HG02970 (cell line): ENCODE results near the gene TMEM125.

Experiments
- ATAC-seq: cut with Tn5 transposase; IDR thresholded peaks from one replicate; pipeline ENCODE4 v1.9.1; 2021; ENCODE audit warnings: mild to moderate bottlenecking, moderate library complexity, moderate number of reproducible peaks; ENCODE audit not compliant: unreplicated experiment, low FRiP score

Gene TMEM125

DNA sequence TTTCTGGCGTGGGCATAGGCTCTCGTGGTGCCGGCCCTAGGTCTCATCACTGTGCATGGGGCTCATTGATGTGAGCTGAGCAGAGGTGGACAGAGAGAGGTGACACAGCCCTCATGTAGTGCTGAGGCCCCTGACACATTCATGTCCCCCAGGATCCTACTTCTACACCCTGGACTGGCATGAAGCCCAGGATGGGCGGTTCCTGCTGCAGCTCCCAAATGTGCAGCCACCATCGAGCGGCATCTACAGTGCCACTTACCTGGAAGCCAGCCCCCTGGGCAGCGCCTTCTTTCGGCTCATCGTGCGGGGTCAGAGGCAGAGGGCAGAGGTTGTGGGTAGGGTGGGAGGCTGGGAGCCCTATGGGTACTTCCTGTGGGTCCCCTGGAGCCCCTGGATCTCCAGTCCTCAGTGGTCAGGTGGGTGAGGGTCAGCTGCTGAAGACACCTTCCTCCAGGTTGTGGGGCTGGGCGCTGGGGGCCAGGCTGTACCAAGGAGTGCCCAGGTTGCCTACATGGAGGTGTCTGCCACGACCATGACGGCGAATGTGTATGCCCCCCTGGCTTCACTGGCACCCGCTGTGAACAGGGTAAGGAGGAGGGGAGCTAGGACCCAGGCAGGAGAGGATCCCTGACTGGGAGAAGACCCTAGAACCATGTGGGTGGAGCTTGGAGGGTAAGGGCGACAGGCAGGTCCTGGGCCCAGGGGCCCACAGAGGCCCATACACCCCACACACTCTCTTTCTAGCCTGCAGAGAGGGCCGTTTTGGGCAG, 37.1 kb downstream of the TMEM125 start:
- ATAC-seq = no peak

GRCh38 chr1:43307458-43308158, 37.8 kb downstream of the TMEM125 start:
- ATAC-seq = no peak

DNA sequence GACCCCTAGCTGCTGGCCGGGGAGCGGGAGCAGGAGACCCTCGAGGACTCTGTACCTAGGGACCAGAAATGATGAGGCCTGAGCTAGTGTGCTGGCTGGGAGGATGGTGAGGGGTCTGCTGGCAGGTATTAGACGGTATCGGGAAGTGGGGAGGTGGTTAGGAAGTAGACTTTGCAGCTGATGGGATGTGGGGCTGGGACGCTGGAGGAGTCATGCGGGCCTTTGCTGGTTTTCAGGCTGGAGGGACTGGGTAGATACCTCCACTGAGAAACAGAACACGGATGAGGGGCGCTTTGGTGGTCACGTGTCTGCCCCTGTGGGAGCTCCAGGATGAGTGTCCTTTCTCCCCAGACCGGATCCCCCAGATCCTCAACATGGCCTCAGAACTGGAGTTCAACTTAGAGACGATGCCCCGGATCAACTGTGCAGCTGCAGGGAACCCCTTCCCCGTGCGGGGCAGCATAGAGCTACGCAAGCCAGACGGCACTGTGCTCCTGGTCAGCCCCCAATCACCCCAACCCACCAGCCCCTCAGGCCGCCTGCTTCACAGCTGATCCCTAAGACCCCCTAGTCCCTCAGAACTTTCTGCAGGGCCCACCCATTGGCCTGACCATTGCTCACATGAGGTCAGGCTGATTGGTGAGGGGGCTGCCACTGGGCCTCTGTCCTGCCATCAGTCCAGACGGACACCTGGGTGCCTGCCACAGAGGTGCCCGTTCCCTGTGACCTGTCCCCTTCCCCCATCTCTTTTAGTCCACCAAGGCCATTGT, 39.0 kb downstream of the TMEM125 start:
- ATAC-seq = no peak

- no peak for ATAC-seq
Observed at GRCh38 chr1:43309405-43310025, 39.7 kb downstream of the TMEM125 start.

DNA sequence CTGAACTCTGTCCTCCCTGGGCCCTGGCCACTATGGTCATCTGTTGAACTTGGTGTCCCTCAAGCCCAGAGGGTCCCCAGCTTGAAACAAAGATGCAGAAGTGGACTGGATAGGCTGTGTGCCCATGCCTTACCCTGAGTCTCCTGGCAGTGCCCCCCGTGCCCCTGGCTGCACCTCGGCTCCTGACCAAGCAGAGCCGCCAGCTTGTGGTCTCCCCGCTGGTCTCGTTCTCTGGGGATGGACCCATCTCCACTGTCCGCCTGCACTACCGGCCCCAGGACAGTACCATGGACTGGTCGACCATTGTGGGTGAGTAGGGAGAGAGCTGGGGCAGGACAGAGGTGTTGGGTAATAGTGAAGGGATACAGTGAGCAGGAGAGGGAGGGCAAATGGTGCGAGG, 41.7 kb downstream of the TMEM125 start:
- ATAC-seq = no peak

- no peak for ATAC-seq
Observed at GRCh38 chr1:43312212-43312623, 42.4 kb downstream of the TMEM125 start.

- ATAC-seq = no peak
Observed at GRCh38 chr1:43312663-43313515, 43.1 kb downstream of the TMEM125 start.

DNA sequence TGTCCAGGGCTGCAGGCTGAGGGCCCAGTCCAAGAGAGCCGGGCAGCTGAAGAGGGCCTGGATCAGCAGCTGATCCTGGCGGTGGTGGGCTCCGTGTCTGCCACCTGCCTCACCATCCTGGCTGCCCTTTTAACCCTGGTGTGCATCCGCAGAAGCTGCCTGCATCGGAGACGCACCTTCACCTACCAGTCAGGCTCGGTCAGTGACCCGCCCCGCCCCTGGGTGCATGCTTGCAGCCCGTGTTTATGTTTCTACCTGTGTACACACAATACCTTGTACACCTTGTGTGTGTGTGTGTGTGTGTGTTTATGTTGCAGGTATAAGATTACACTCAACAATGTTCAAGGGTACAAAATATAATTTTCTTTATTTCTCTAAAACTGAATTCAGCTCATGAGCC, 44.0 kb downstream of the TMEM125 start:
- ATAC-seq = no peak

DNA sequence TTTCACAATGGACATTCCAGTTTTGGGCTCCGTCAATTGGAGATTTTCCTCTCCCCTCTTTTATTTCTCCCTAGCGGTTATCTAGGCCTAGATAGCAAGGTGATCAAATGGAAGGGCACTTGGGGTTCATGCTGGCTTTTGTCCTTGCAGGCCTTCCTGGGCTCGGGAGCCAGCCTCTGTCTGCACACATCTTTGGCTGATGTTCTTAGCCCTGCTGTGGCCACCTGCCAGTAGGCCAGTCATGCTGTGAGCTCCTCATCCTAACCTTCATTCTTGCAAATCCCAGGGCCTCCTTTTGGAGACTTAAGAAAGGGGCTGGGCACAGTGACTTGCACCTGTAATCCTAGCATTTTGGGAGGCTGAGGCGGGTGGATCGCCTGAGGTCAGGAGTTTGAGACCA, 44.5 kb downstream of the TMEM125 start:
- no peak for ATAC-seq

- no peak for ATAC-seq
Observed at GRCh38 chr1:43315481-43315880, 45.7 kb downstream of the TMEM125 start.

DNA sequence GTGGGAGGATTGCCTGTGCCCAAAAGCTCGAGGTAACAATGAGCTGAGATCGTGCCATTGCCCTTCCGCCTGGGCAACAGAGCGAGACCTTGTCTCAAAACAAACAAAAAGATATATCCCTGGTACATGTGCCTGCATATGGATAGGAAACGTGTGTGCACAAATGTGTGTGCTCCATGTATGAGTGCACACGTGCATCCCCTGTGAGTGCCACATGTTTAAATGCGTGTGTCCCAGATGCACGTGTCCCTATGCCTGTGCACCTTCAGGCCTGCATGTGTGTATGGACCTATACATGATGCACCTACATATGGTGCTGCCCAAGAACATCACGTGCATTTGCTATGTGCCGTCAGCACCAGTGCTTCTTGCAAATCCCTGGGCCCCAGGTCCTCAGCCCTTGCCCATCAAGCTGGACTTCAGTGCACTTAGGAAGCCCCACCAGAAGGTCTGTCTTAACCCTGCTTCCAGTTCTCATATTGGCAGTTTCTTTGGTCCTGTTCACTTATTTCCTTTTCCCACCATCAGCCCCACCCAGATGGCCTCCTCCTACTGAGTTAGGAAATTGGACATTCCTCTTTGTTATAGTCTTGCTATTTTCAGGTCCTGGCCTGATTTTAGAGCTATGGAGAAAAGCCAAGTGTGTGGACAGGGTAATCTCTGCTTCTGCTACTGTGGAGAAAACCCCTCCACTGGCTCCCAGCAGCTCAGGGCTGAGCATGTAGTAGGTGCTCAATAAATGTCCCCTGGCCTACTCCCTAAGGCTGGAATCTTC, 46.4 kb downstream of the TMEM125 start:
- ATAC-seq = no peak

- no peak for ATAC-seq
Observed at GRCh38 chr1:43316738-43317520, 47.1 kb downstream of the TMEM125 start.

DNA sequence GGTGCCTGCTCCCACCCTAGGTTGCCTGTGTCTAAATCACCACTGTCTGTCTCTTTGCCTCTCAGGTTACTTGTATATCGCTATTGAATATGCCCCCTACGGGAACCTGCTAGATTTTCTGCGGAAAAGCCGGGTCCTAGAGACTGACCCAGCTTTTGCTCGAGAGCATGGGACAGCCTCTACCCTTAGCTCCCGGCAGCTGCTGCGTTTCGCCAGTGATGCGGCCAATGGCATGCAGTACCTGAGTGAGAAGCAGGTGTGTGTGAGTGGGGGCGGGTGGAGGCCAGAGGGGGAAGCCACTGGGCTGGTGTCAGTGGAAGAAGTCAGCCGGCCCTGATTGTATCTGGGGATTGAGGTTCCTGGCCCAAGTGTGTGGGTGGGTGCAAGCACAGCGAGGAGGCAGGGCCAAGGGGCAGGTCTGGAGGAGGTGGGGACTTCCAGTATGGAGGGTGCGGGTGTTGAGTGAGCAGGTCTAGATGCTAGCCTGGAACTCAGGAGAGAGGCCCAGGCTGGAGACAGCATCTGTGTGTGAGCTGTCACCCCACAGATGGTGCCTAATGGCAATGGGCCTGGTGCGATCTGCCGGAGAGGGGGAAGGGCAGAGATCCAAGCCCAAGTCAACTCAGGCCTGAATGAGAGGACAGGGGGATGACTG, 48.2 kb downstream of the TMEM125 start:
- ATAC-seq = no peak

DNA sequence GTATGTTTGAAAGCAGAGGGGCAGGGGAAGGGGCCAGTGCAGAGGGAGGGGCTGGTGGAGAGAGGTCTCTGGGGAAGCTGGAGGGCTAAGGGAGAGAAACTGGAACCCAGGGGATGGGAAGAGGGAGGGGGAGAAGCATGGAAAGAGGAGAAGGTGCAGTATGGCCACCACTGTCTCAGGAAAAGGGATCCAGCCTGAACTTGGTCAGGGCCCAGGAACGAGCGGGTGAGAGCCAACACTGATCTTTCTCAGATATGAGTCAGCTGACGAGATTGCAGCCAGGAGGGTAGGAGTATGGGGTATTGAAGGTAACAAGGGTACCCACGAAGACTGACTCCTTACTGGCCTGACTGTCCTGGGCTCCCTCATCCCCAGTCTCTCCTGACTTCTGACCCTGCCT, 49.0 kb downstream of the TMEM125 start:
- ATAC-seq = no peak

- no peak for ATAC-seq
Observed at GRCh38 chr1:43319288-43319687, 49.5 kb downstream of the TMEM125 start.

DNA sequence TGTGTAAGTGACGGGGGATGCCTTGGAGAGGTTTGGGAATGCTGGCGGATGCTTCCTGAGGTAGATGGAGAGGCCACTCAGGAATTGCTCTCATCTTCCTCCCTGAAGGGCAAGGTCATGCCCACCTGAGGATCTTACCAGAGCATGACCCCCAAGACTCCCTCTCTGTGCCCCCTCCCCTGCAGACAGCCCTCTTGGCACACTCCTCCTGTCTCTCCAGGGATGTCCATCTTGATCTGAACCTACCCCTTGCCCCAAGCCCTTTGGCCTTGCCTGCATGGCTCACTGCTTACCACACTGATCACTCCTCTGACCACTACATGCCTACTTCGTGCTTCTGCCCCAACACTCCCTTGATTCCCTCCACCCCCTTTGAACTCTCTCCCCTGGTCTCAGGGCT, 50.0 kb downstream of the TMEM125 start:
- no peak for ATAC-seq

- ATAC-seq = no peak
Observed at GRCh38 chr1:43321331-43321891, 51.6 kb downstream of the TMEM125 start.

DNA sequence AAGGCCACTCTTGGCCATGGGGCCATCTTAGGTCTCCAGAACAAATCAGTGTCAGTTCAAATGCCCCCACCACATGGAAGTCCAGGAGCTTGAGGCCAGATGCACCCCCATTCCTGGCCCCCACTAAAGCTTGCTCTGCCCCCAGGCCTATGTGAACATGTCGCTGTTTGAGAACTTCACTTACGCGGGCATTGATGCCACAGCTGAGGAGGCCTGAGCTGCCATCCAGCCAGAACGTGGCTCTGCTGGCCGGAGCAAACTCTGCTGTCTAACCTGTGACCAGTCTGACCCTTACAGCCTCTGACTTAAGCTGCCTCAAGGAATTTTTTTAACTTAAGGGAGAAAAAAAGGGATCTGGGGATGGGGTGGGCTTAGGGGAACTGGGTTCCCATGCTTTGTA, 52.7 kb downstream of the TMEM125 start:
- no peak for ATAC-seq
